Mononuclear cell (primary cell): ENCODE results near the gene ACOT9. TPM values are rescaled to one million over a fixed set of nuclear protein-coding genes. Genes with fewer than 3 reads are reported as not detected.

Experiments used
- total RNA-seq: library from RNA; depleted of rRNA; stranded (reverse); fragments of >200 nt; gene quantifications from one replicate; pipeline ENCODE4 v1.2.3, GENCODE V29; 2012

Gene ACOT9
- total RNA-seq, 1 donor = 23.4 TPM

Other genes starting within 250 kb of the ACOT9 start
- 14.6 TPM for gene PRDX4, start 75.8 kb downstream of the ACOT9 start, total RNA-seq
- 1,656 TPM for gene SAT1, start 39.9 kb upstream of the ACOT9 start, total RNA-seq
- gene APOO, start 164.7 kb upstream of the ACOT9 start, total RNA-seq = 2.0 TPM
- gene CXorf58, start 164.7 kb upstream of the ACOT9 start, total RNA-seq = 0.10 TPM